T-helper 1 cell treated with Interleukin-12 subunit alpha and Interleukin-12 subunit beta and Interleukin-4 antibody, amounts not matched to agents 30 ng/mL and 1 ng/mL, for 36 hours (primary cell): ENCODE data around the gene FTMT. TPM values are rescaled to one million over a fixed set of nuclear protein-coding genes. Genes with fewer than 3 reads are reported as not detected.

Experiments
- total RNA-seq: library from RNA; stranded (reverse); gene quantifications from 2 replicates; pipeline ENCODE4 v1.2.3, GENCODE V29; 2022

FTMT gene
- total RNA-seq, 1 donor from 2014 or later, result not detected

Other genes with a start within 250 kb of the FTMT start
- gene SRFBP1, start 110.1 kb downstream of the FTMT start, total RNA-seq, result 12.6 and 14.3 TPM in 2 replicates
- gene LOX, start 226.4 kb downstream of the FTMT start, total RNA-seq, result not detected in 2 replicates